GM23248 (cell line): ENCODE measurements around the gene VAMP4.

Experiments used
- EZH2 ChIP-seq: fragments of 200-600 bp; sonication (generic); IDR thresholded peaks from 2 replicates; pipeline ENCODE4 v1.6.1; 2018; ENCODE audit warnings: antibody characterized with exemption, mild to moderate bottlenecking; ENCODE audit not compliant: insufficient read depth, poor library complexity, severe bottlenecking
- EZH2phosphoT487 ChIP-seq: fragments of 200-600 bp; sonication (generic); IDR thresholded peaks from 2 replicates; pipeline ENCODE4 v1.6.1; 2018; ENCODE audit warnings: antibody characterized with exemption, moderate library complexity, mild to moderate bottlenecking, low read depth; ENCODE audit not compliant: insufficient read depth

GRCh38 chr1:171769754-171770153 lies 27.9 kb upstream of the VAMP4 start:
- TF ChIP-seq EZH2 (no peak), EZH2phosphoT487 (no peak)
